K562 (cell line): ENCODE results near the gene C2. TPM values are rescaled to one million over a fixed set of nuclear protein-coding genes. Genes with fewer than 3 reads are reported as not detected.

Experiments used
- CC2D1A ChIP-seq: fragments of 450-650 bp; IDR thresholded peaks from 2 replicates; pipeline ENCODE4 v1.6.1; 2017; ENCODE audit warnings: mild to moderate bottlenecking
- CCAR2 ChIP-seq: fragments of 200-400 bp; formaldehyde crosslinking; IDR thresholded peaks from 2 replicates; pipeline ENCODE4 v1.6.1; 2017; ENCODE audit warnings: mild to moderate bottlenecking, low read depth, low read length
- CEBPG ChIP-seq, 3 experiments: fragments of 200-800 bp in 1 of 3; sonication (Bioruptor generic) in 1 of 3; sonication (generic) in 1 of 3; formaldehyde crosslinking in 1 of 3; IDR thresholded peaks in 2 of 3; conservative IDR thresholded peaks in 1 of 3; 2 replicates each; pipeline versions ENCODE4 v1.6.1 to v1.8.0; 2016 to 2022; ENCODE audit warnings: missing compliant biosample characterization in 2 of 3, missing genetic modification characterization in 2 of 3, mild to moderate bottlenecking in 1 of 3, missing genetic modification reagents in 1 of 3
- ERF ChIP-seq: fragments of 450-650 bp; formaldehyde crosslinking; IDR thresholded peaks from 2 replicates; pipeline ENCODE4 v1.4.0; 2020; ENCODE audit warnings: mild to moderate bottlenecking, mixed read lengths
- ESRRB ChIP-seq: fragments of 250-450 bp; sonication (Bioruptor Pico); IDR thresholded peaks from 2 replicates; pipeline ENCODE4 v1.5.0; 2020; ENCODE audit warnings: mild to moderate bottlenecking, moderate library complexity, borderline replicate concordance
- ETV5 ChIP-seq: sonication (generic); formaldehyde crosslinking; IDR thresholded peaks from 2 replicates; pipeline ENCODE4 v1.4.0; 2020; ENCODE audit warnings: low read depth, mild to moderate bottlenecking, missing genetic modification reagents
- KLF13 ChIP-seq: fragments of 450-650 bp; IDR thresholded peaks from 2 replicates; pipeline ENCODE4 v1.6.1; 2016; ENCODE audit warnings: missing genetic modification characterization, low read depth, mild to moderate bottlenecking, missing compliant biosample characterization, moderate library complexity, borderline replicate concordance
- LCOR ChIP-seq: sonication (generic); formaldehyde crosslinking; IDR thresholded peaks from 2 replicates; pipeline ENCODE4 v1.8.0; 2022; ENCODE audit warnings: mild to moderate bottlenecking, missing genetic modification reagents
- NCOA4 ChIP-seq: fragments of 450-650 bp; IDR thresholded peaks from 2 replicates; pipeline ENCODE4 v1.6.1; 2018; ENCODE audit warnings: mild to moderate bottlenecking; ENCODE audit not compliant: partially characterized antibody
- POLR2AphosphoS2 ChIP-seq: IDR thresholded peaks from 2 replicates; pipeline ENCODE4 v1.6.1; 2012; ENCODE audit warnings: low read length, improper control_type of control experiment
- SMARCA4 ChIP-seq: fragments of 450-650 bp; IDR thresholded peaks from 2 replicates; pipeline ENCODE4 v1.6.1; 2016
- SMARCC2 ChIP-seq: fragments of 450-650 bp; IDR thresholded peaks from 2 replicates; pipeline ENCODE4 v1.6.1; 2017; ENCODE audit warnings: antibody characterized with exemption, moderate library complexity, mild to moderate bottlenecking, low read depth
- SRSF9 ChIP-seq: fragments of 200-400 bp; formaldehyde crosslinking; IDR thresholded peaks from 2 replicates; pipeline ENCODE4 v1.6.1; 2017; ENCODE audit warnings: low read depth, low read length, borderline replicate concordance
- SUPT5H ChIP-seq: fragments of 450-650 bp; IDR thresholded peaks from 2 replicates; pipeline ENCODE4 v1.6.1; 2016
- TAL1 ChIP-seq: fragments of 450-650 bp; IDR thresholded peaks from 2 replicates; pipeline ENCODE4 v1.6.1; 2016; ENCODE audit warnings: mild to moderate bottlenecking
- TCFL5 ChIP-seq: fragments of 250-450 bp; sonication (Bioruptor Pico); conservative IDR thresholded peaks from 2 replicates; pipeline ENCODE4 v1.6.1; 2021; ENCODE audit warnings: mild to moderate bottlenecking, moderate library complexity, matching md5 sums
- ZNF12 ChIP-seq: sonication (generic); formaldehyde crosslinking; IDR thresholded peaks from 2 replicates; pipeline ENCODE4 v1.4.0; 2020; ENCODE audit warnings: mild to moderate bottlenecking, missing genetic modification reagents
- ZNF316 ChIP-seq: fragments of 450-650 bp; IDR thresholded peaks from 2 replicates; pipeline ENCODE4 v1.6.1; 2016
- ZNF589 ChIP-seq: fragments of 200-800 bp; sonication (Bioruptor generic); IDR thresholded peaks from 2 replicates; pipeline ENCODE4 v1.6.1; 2016; ENCODE audit warnings: low read depth, missing genetic modification characterization, missing compliant biosample characterization
- ZNF76 ChIP-seq: fragments of 250-450 bp; sonication (Bioruptor Pico); IDR thresholded peaks from 2 replicates; pipeline ENCODE4 v1.4.0; 2020; ENCODE audit warnings: mild to moderate bottlenecking, moderate library complexity, borderline replicate concordance
- polyA plus RNA-seq, 8 experiments: library from polyadenylated mRNA; depleted of rRNA in 4 of 8; stranded (reverse) in 5 of 8; unstranded in 3 of 8; fragments of >200 nt; fragmentation: Nextera tagmentation in 2 of 8; fragmentation: Illumina TruSeq in 1 of 8; extraction: Ambion mirVana in 2 of 8; extraction: Trizol in 1 of 8; gene quantifications; 2 replicates each; pipeline versions ENCODE4 v1.2.1 to v1.2.3, GENCODE V29; 2011 to 2014; ENCODE audit warnings: inconsistent platforms in 1 of 8, missing spikeins in 1 of 8
- total RNA-seq, 7 experiments: library from RNA; depleted of rRNA in 6 of 7; stranded (reverse); fragments of >200 nt in 6 of 7; fragmentation: Illumina TruSeq in 2 of 7; extraction: Trizol in 2 of 7; gene quantifications; 2 replicates each; pipeline versions ENCODE4 v1.2.1 to v1.2.3, GENCODE V29; 2011 to 2021; ENCODE audit warnings: low replicate concordance in 1 of 7
- TF ChIP-seq, protein P1 (sequence below): fragments of 450-650 bp; conservative IDR thresholded peaks from 2 replicates; pipeline ENCODE4 v1.6.1; 2016; ENCODE audit warnings: missing genetic modification characterization, low read depth, mild to moderate bottlenecking, missing compliant biosample characterization, moderate library complexity
- TF ChIP-seq, protein P2 (sequence below), 2 experiments: IDR thresholded peaks in 1 of 2; conservative IDR thresholded peaks in 1 of 2; 2 replicates each; pipeline ENCODE4 v1.6.1; 2016; ENCODE audit warnings: low read depth in 2 of 2, mild to moderate bottlenecking in 1 of 2, missing compliant biosample characterization in 1 of 2, missing genetic modification characterization in 1 of 2, moderate library complexity in 1 of 2
- TF ChIP-seq, protein P3 (sequence below), 2 experiments: fragments of 450-650 bp in 1 of 2; sonication (generic) in 1 of 2; formaldehyde crosslinking in 1 of 2; IDR thresholded peaks in 1 of 2; conservative IDR thresholded peaks in 1 of 2; 2 replicates each; pipeline versions ENCODE4 v1.6.1 to v1.8.1; 2016 to 2023; ENCODE audit warnings: mild to moderate bottlenecking in 2 of 2, moderate library complexity in 2 of 2, inconsistent platforms in 1 of 2, missing genetic modification reagents in 1 of 2

C2 gene
- total and polyA plus RNA-seq, 9 of the 15 experiments (the other 6 are each of a cell fraction or from before 2014, with no cell fraction given): 0.05 to 1.1 (median 0.39) TPM; not detected in 1

GRCh38 chr6:31972709-31973350 lies 45.3 kb downstream of the C2 start (continued):
- TF ChIP-seq ESRRB (CRISPR knock-in tag): no peak
- peak; percentile 90 for TF ChIP-seq LCOR (CRISPR knock-in tag)
- no peak for TF ChIP-seq SMARCC2
- TF ChIP-seq, protein P1, sequence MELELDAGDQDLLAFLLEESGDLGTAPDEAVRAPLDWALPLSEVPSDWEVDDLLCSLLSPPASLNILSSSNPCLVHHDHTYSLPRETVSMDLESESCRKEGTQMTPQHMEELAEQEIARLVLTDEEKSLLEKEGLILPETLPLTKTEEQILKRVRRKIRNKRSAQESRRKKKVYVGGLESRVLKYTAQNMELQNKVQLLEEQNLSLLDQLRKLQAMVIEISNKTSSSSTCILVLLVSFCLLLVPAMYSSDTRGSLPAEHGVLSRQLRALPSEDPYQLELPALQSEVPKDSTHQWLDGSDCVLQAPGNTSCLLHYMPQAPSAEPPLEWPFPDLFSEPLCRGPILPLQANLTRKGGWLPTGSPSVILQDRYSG (tag): peak; percentile 84; the same call in 1 of the 2 replicates
- TF ChIP-seq TCFL5 (CRISPR knock-in tag): no peak
- peak; percentile 84 for TF ChIP-seq SUPT5H
- TF ChIP-seq ZNF316: peak; percentile 28; the same call in 1 of the 2 replicates
- peak; percentile 47; the same call in 1 of the 2 replicates for TF ChIP-seq SMARCA4
- TF ChIP-seq ETV5 (CRISPR knock-in tag): peak; percentile 49; the same call in 1 of the 2 replicates
- TF ChIP-seq CCAR2: no peak
- no peak for TF ChIP-seq SRSF9
- TF ChIP-seq NCOA4: no peak
- TF ChIP-seq ERF (CRISPR knock-in tag): 0 out of 2 replicates have a peak, but pooled peaks have one; percentile 65
- TF ChIP-seq ZNF12 (CRISPR knock-in tag): peak; percentile 68
- TF ChIP-seq, protein P2, sequence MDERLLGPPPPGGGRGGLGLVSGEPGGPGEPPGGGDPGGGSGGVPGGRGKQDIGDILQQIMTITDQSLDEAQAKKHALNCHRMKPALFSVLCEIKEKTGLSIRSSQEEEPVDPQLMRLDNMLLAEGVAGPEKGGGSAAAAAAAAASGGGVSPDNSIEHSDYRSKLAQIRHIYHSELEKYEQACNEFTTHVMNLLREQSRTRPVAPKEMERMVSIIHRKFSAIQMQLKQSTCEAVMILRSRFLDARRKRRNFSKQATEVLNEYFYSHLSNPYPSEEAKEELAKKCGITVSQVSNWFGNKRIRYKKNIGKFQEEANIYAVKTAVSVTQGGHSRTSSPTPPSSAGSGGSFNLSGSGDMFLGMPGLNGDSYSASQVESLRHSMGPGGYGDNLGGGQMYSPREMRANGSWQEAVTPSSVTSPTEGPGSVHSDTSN (CRISPR knock-in tag; IDR thresholded peaks at IDR 0.05; ENCODE audit: low read depth): no peak
- TF ChIP-seq, protein P2 (tag; conservative IDR thresholded peaks at IDR 0.05; ENCODE audit: low read depth): no peak; the same call in none of the 2 replicates
- no peak for TF ChIP-seq POLR2AphosphoS2
- peak; percentile 59; the same call in 1 of the 2 replicates for TF ChIP-seq CC2D1A
- TF ChIP-seq ZNF589 (CRISPR knock-in tag): peak; percentile 52; the same call in 1 of the 2 replicates
- peak; percentile 81; the same call in 1 of the 2 replicates for TF ChIP-seq ZNF76
- TF ChIP-seq KLF13 (tag): no peak
- no peak for TF ChIP-seq TAL1
- TF ChIP-seq, protein P3, sequence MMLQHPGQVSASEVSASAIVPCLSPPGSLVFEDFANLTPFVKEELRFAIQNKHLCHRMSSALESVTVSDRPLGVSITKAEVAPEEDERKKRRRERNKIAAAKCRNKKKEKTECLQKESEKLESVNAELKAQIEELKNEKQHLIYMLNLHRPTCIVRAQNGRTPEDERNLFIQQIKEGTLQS (IDR thresholded peaks at IDR 0.05): peak; percentile 40; the same call in 1 of the 2 replicates
- TF ChIP-seq, protein P3 (CRISPR knock-in tag; conservative IDR thresholded peaks at IDR 0.05): 0 out of 2 replicates have a peak, but pooled peaks have one; percentile 35
- TF ChIP-seq CEBPG (CRISPR knock-in tag; IDR thresholded peaks at IDR 0.05): peak; percentile 34; the same call in 1 of the 2 replicates
- no peak for TF ChIP-seq CEBPG (tag; conservative IDR thresholded peaks at IDR 0.05 in 1 of 2, IDR thresholded peaks at IDR 0.05 in 1 of 2)
